Measurements from ENCODE around the gene OXCT1. TPM values are rescaled to one million over a fixed set of nuclear protein-coding genes. Genes with fewer than 3 reads are reported as not detected.

The OXCT1 gene
- total and polyA plus RNA-seq, 2 donors from 2014 or later: 20.5 to 42.7 TPM

GRCh38 chr5:41768692-41769091, 101.5 kb downstream of the OXCT1 start:
- intact Hi-C loops (cut with DNase I): no loop called here
- Histone ChIP-seq H3K4me3 (ENCODE audit: low read length in 3 of 3) (no peak overlapping the region), H3K27me3 (ENCODE audit: control insufficient read depth, insufficient read depth, low read length) (no peaks in the 10 kb centered on the region), H3K27ac (ENCODE audit: low read depth in 2 of 2, low read length in 2 of 2) (no peak overlapping the region), H3K9ac (ENCODE audit: low read length in 3 of 3) (no peak overlapping the region), H3K36me3 (ENCODE audit: control insufficient read depth in 2 of 3, insufficient read depth in 3 of 3, low read length in 3 of 3) (no peaks in the 10 kb centered on the region), H3K4me1 (ENCODE audit: control insufficient read depth in 2 of 3, insufficient read depth in 2 of 3, low read depth in 1 of 3, low read length in 3 of 3) (no peaks in the 10 kb centered on the region), H3K9me3 (ENCODE audit: control insufficient read depth in 2 of 3, insufficient read depth in 1 of 3, low read length in 3 of 3) (no peaks in the 10 kb centered on the region)
- TF ChIP-seq CTCF (IDR thresholded peaks at IDR 0.05; ENCODE audit: borderline replicate concordance, extremely low read depth, insufficient read depth): no peak
- no peak for FAIRE-seq
- DNase-seq: no peak

GRCh38 chr5:41764650-41765049, 105.6 kb downstream of the OXCT1 start:
- Histone ChIP-seq H3K36me3 (ENCODE audit: control insufficient read depth in 2 of 3, insufficient read depth in 3 of 3, low read length in 3 of 3) (no peaks in the 10 kb centered on the region), H3K4me3 (ENCODE audit: low read length in 3 of 3) (no peak overlapping the region), H3K4me1 (ENCODE audit: control insufficient read depth in 2 of 3, insufficient read depth in 2 of 3, low read depth in 1 of 3, low read length in 3 of 3) (peaks cover 0 to 7% (median 0%) of the 10 kb centered on the region in 3 donors), H3K27ac (ENCODE audit: low read depth in 2 of 2, low read length in 2 of 2) (no peak overlapping the region), H3K9me3 (ENCODE audit: control insufficient read depth in 2 of 3, insufficient read depth in 1 of 3, low read length in 3 of 3) (no peaks in the 10 kb centered on the region), H3K9ac (ENCODE audit: low read length in 3 of 3) (no peak overlapping the region), H3K27me3 (ENCODE audit: control insufficient read depth, insufficient read depth, low read length) (no peaks in the 10 kb centered on the region)
- DNase-seq (no peak), FAIRE-seq (no peak)
- intact Hi-C loops (cut with DNase I): no loop called here
- no peak for TF ChIP-seq CTCF (IDR thresholded peaks at IDR 0.05; ENCODE audit: borderline replicate concordance, extremely low read depth, insufficient read depth)

- Histone ChIP-seq H3K4me1 (ENCODE audit: control insufficient read depth in 2 of 3, insufficient read depth in 2 of 3, low read depth in 1 of 3, low read length in 3 of 3) (peaks cover 0 to 7% (median 0%) of the 10 kb centered on the region in 3 donors), H3K4me3 (ENCODE audit: low read length in 3 of 3) (no peak overlapping the region), H3K27me3 (ENCODE audit: control insufficient read depth, insufficient read depth, low read length) (no peaks in the 10 kb centered on the region), H3K36me3 (ENCODE audit: control insufficient read depth in 2 of 3, insufficient read depth in 3 of 3, low read length in 3 of 3) (no peaks in the 10 kb centered on the region), H3K27ac (ENCODE audit: low read depth in 2 of 2, low read length in 2 of 2) (no peak overlapping the region), H3K9ac (ENCODE audit: low read length in 3 of 3) (no peak overlapping the region), H3K9me3 (ENCODE audit: control insufficient read depth in 2 of 3, insufficient read depth in 1 of 3, low read length in 3 of 3) (no peaks in the 10 kb centered on the region)
- no peak for TF ChIP-seq CTCF (IDR thresholded peaks at IDR 0.05; ENCODE audit: borderline replicate concordance, extremely low read depth, insufficient read depth)
- no peak for FAIRE-seq
- intact Hi-C loops (cut with DNase I): no loop called here
- no peak for DNase-seq
These were observed 106.7 kb downstream of the OXCT1 start for GRCh38 chr5:41763574-41763973.

GRCh38 chr5:41763081-41763480, 107.1 kb downstream of the OXCT1 start:
- Histone ChIP-seq H3K36me3 (ENCODE audit: control insufficient read depth in 2 of 3, insufficient read depth in 3 of 3, low read length in 3 of 3) (no peaks in the 10 kb centered on the region), H3K9ac (ENCODE audit: low read length in 3 of 3) (no peak overlapping the region), H3K4me1 (ENCODE audit: control insufficient read depth in 2 of 3, insufficient read depth in 2 of 3, low read depth in 1 of 3, low read length in 3 of 3) (peaks cover 0 to 7% (median 0%) of the 10 kb centered on the region in 3 donors), H3K27ac (ENCODE audit: low read depth in 2 of 2, low read length in 2 of 2) (no peak overlapping the region), H3K9me3 (ENCODE audit: control insufficient read depth in 2 of 3, insufficient read depth in 1 of 3, low read length in 3 of 3) (no peaks in the 10 kb centered on the region), H3K4me3 (ENCODE audit: low read length in 3 of 3) (no peak overlapping the region), H3K27me3 (ENCODE audit: control insufficient read depth, insufficient read depth, low read length) (no peaks in the 10 kb centered on the region)
- FAIRE-seq: no peak
- no peak for TF ChIP-seq CTCF (IDR thresholded peaks at IDR 0.05; ENCODE audit: borderline replicate concordance, extremely low read depth, insufficient read depth)
- no peak for DNase-seq
- intact Hi-C loops (cut with DNase I): no loop called here
